BLaER1 treated with 17β-estradiol and CSF1 and Interleukin-3, amounts not matched to agents 10 nM and 100 nM (cell line): ENCODE data around the gene SALL3.

Experiments used
- H3K27ac ChIP-seq, 11 experiments: shearing (Covaris generic); formaldehyde crosslinking; 2 replicates each; pipeline ENCODE4 v1.8.1; 2022
- H3K27me3 ChIP-seq, 11 experiments: shearing (Covaris generic); formaldehyde crosslinking; 2 replicates each; pipeline ENCODE4 v1.8.1; 2022
- H3K36me3 ChIP-seq, 11 experiments: shearing (Covaris generic); formaldehyde crosslinking; 2 replicates each; pipeline ENCODE4 v1.8.1; 2022
- H3K4me1 ChIP-seq, 10 experiments: shearing (Covaris generic); formaldehyde crosslinking; 2 replicates each; pipeline ENCODE4 v1.8.1; 2022
- H3K4me2 ChIP-seq, 11 experiments: shearing (Covaris generic); formaldehyde crosslinking; 2 replicates each; pipeline ENCODE4 v1.8.1; 2022
- H3K4me3 ChIP-seq, 10 experiments: shearing (Covaris generic); formaldehyde crosslinking; 2 replicates each; pipeline ENCODE4 v1.8.1; 2022
- H3K9ac ChIP-seq, 11 experiments: shearing (Covaris generic); formaldehyde crosslinking; 2 replicates each; pipeline ENCODE4 v1.8.1; 2022
- H3K9me3 ChIP-seq, 11 experiments: shearing (Covaris generic); formaldehyde crosslinking; replicated peaks in 1 of 11; 2 replicates each; pipeline ENCODE4 v1.8.1; 2022
- H4K20me1 ChIP-seq, 11 experiments: shearing (Covaris generic); formaldehyde crosslinking; 2 replicates each; pipeline ENCODE4 v1.8.1; 2022
- Cebpa-rat ChIP-seq, 11 experiments: shearing (Covaris generic); IDR thresholded peaks; 2 replicates each; pipeline ENCODE4 v1.8.1; 2022

Gene SALL3

DNA sequence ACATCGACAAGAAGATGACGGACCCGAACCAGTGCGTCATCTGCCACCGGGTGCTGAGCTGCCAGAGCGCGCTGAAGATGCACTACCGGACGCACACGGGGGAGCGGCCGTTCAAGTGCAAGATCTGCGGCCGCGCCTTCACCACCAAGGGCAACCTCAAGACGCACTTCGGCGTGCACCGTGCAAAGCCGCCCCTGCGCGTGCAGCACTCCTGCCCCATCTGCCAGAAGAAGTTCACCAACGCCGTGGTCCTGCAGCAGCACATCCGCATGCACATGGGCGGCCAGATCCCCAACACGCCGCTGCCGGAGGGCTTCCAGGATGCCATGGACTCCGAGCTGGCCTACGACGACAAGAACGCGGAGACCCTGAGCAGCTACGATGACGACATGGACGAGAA is 14.4 kb downstream of the SALL3 start:
- TF ChIP-seq Cebpa-rat (IDR thresholded peaks at IDR 0.05) = no peak
- Histone ChIP-seq H3K4me3 (no peak overlapping the region), H3K9ac (no peak overlapping the region), H3K27ac (no peak overlapping the region), H3K4me1 (no peaks in the 10 kb centered on the region), H4K20me1 (no peaks in the 10 kb centered on the region), H3K27me3 (no peaks in the 10 kb centered on the region), H3K9me3 (peaks cover 30 to 36% (median 34%) of the 10 kb centered on the region in 11 experiments), H3K36me3 (no peaks in the 10 kb centered on the region), H3K4me2 (no peak overlapping the region)

GRCh38 chr18:78994531-78994930 is 14.9 kb downstream of the SALL3 start:
- H3K36me3 ChIP-seq = no peaks in the 10 kb centered on the region
- TF ChIP-seq Cebpa-rat (IDR thresholded peaks at IDR 0.05) = no peak
- H3K27me3 ChIP-seq = no peaks in the 10 kb centered on the region
- H3K27ac ChIP-seq = no peak overlapping the region
- peaks cover 30 to 36% (median 34%) of the 10 kb centered on the region in 11 experiments for H3K9me3 ChIP-seq
- no peaks in the 10 kb centered on the region for H3K4me1 ChIP-seq
- no peak overlapping the region for H3K9ac ChIP-seq
- no peak overlapping the region for H3K4me2 ChIP-seq
- no peaks in the 10 kb centered on the region for H4K20me1 ChIP-seq
- no peak overlapping the region for H3K4me3 ChIP-seq

- no peak for TF ChIP-seq Cebpa-rat (IDR thresholded peaks at IDR 0.05)
- Histone ChIP-seq H3K27me3 (no peaks in the 10 kb centered on the region), H3K36me3 (no peaks in the 10 kb centered on the region), H3K4me3 (no peak overlapping the region), H3K9me3 (peaks cover 30 to 36% (median 34%) of the 10 kb centered on the region in 11 experiments), H3K4me1 (no peaks in the 10 kb centered on the region), H3K4me2 (no peak overlapping the region), H4K20me1 (no peaks in the 10 kb centered on the region), H3K27ac (no peak overlapping the region), H3K9ac (no peak overlapping the region)
Observed at GRCh38 chr18:78994977-78995582, 15.5 kb downstream of the SALL3 start.

DNA sequence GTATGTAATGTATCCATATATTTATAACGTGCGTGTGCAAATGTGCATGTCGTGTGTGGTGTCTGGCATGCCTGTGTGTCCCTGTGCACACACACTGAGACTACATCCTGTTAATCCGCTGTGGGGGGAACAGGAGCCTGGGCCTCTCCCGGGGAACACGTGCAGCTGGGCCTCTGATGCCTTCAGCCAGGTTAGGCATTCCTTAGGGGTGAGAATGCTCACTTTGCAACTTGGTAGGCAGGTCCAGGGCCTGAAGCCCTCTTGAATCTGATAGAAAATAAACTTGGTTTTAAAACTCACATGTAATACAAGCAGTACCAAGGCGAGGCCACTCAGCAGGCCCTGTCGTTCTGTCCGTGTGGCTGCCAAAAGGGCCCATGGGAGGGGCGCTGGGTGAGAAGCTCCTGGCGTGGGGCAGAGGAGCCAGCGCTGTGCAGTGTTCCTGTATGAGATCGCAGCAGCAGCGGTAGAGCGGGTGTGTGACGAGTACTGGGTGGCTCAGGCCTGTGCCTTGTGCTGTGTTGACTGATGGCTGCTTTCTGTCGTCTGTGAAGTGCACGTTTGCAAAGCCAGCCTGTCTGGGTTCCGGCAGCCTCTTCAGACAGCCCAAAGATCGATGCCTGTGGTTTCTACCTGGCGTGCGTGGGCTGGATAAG is 16.2 kb downstream of the SALL3 start:
- no peaks in the 10 kb centered on the region for H3K36me3 ChIP-seq
- no peak for TF ChIP-seq Cebpa-rat (IDR thresholded peaks at IDR 0.05)
- H3K27ac ChIP-seq = no peak overlapping the region

DNA sequence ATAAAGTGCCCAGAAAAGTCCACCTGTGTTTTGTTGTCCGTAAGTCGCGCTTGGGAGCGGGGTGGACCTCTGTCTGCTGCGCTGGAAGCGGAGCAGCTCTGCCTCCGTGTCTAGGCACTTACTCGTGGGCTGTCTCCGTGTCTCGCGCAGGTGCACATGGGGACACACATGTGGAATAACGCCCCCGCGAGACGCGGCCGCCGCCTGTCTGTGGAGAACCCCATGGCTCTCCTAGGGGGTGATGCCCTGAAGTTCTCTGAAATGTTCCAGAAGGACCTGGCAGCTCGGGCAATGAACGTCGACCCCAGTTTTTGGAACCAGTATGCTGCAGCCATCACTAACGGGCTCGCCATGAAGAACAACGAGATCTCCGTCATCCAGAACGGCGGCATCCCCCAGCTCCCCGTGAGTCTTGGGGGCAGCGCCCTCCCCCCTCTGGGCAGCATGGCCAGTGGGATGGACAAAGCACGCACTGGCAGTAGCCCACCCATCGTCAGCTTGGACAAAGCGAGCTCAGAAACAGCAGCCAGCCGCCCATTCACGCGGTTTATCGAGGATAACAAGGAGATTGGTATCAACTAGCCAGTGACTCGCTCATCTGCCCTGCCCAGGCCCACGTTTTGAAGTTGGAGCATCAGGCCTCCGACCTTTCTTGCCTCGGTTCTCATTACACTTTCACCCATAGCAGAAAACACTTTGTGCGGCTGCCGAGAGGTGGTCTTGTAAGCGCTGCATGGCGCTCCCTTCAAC is 17.3 kb downstream of the SALL3 start:
- no peaks in the 10 kb centered on the region for H4K20me1 ChIP-seq
- H3K36me3 ChIP-seq = no peaks in the 10 kb centered on the region
- no peak for TF ChIP-seq Cebpa-rat (IDR thresholded peaks at IDR 0.05)
- no peak overlapping the region for H3K4me2 ChIP-seq
- no peak overlapping the region for H3K9ac ChIP-seq
- no peak overlapping the region for H3K27ac ChIP-seq
- no peak overlapping the region for H3K4me3 ChIP-seq
- no peaks in the 10 kb centered on the region for H3K4me1 ChIP-seq
- peaks cover 29 to 34% (median 31%) of the 10 kb centered on the region in 11 experiments for H3K9me3 ChIP-seq
- no peaks in the 10 kb centered on the region for H3K27me3 ChIP-seq

More for the DNA sequence above, 16.2 kb downstream of the SALL3 start:
- no peak overlapping the region for H3K4me2 ChIP-seq
- no peaks in the 10 kb centered on the region for H3K27me3 ChIP-seq
- no peaks in the 10 kb centered on the region for H4K20me1 ChIP-seq
- H3K9ac ChIP-seq = no peak overlapping the region
- H3K4me3 ChIP-seq = no peak overlapping the region
- no peaks in the 10 kb centered on the region for H3K4me1 ChIP-seq
- peaks cover 30 to 36% (median 34%) of the 10 kb centered on the region in 11 experiments for H3K9me3 ChIP-seq

DNA sequence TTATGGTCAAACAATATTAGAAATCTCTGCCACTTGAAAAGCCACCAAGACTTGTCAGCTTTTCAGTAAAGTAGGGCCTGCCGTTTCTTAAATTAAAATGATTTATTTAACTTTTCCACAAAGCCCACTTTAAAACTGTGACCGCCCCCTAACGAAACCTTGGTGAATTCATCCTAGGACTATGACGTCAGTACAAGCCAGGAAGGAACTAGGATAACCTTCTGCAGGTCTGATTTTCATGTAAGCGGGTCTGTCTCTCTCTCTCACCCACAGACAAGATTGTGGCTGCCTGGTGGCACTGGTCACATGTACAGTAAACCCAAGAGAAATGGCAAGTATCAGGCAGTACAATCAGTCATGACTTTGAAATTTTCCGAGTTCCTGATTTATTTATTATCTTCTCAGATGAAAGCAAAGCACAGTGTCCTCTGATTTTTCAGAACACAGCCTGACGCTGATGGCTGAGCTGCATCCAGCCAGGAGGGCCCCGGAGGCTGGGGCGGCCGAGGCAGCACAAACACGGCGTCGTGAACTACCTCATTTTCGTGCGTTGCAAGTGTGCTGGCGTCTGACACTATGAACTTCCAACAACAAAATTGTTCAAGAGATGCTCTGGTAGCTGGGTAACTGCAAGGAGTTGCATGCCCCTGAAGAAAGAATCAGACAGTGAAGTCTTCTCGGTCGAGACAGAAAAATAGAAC is 18.9 kb downstream of the SALL3 start:
- Histone ChIP-seq H3K4me2 (no peak overlapping the region), H3K9me3 (peaks cover 16 to 19% (median 18%) of the 10 kb centered on the region in 11 experiments), H3K27ac (no peak overlapping the region), H3K27me3 (no peaks in the 10 kb centered on the region), H3K4me1 (no peaks in the 10 kb centered on the region), H3K4me3 (no peak overlapping the region), H3K9ac (no peak overlapping the region), H4K20me1 (no peaks in the 10 kb centered on the region), H3K36me3 (no peaks in the 10 kb centered on the region)
- TF ChIP-seq Cebpa-rat (IDR thresholded peaks at IDR 0.05) = no peak

GRCh38 chr18:78999939-79000338 is 20.3 kb downstream of the SALL3 start:
- no peaks in the 10 kb centered on the region for H3K36me3 ChIP-seq

GRCh38 chr18:79000997-79001396 is 21.4 kb downstream of the SALL3 start:
- Histone ChIP-seq H3K27ac (no peak overlapping the region), H3K36me3 (no peaks in the 10 kb centered on the region), H3K4me1 (no peaks in the 10 kb centered on the region), H3K9me3 (peaks cover 0 to 5% (median 3%) of the 10 kb centered on the region in 11 experiments; a peak in 11 of 22 replicates), H4K20me1 (no peaks in the 10 kb centered on the region), H3K9ac (no peak overlapping the region), H3K4me2 (no peak overlapping the region), H3K27me3 (no peaks in the 10 kb centered on the region), H3K4me3 (no peak overlapping the region)
- no peak for TF ChIP-seq Cebpa-rat (IDR thresholded peaks at IDR 0.05)

More at GRCh38 chr18:78999939-79000338, 20.3 kb downstream of the SALL3 start:
- Histone ChIP-seq H3K4me3 (no peak overlapping the region), H3K27me3 (no peaks in the 10 kb centered on the region), H3K9me3 (peaks cover 3 to 5% (median 5%) of the 10 kb centered on the region in 11 experiments; a peak in 18 of 22 replicates), H3K9ac (no peak overlapping the region), H4K20me1 (no peaks in the 10 kb centered on the region), H3K4me2 (no peak overlapping the region), H3K27ac (no peak overlapping the region), H3K4me1 (no peaks in the 10 kb centered on the region)
- TF ChIP-seq Cebpa-rat (IDR thresholded peaks at IDR 0.05) = no peak

DNA sequence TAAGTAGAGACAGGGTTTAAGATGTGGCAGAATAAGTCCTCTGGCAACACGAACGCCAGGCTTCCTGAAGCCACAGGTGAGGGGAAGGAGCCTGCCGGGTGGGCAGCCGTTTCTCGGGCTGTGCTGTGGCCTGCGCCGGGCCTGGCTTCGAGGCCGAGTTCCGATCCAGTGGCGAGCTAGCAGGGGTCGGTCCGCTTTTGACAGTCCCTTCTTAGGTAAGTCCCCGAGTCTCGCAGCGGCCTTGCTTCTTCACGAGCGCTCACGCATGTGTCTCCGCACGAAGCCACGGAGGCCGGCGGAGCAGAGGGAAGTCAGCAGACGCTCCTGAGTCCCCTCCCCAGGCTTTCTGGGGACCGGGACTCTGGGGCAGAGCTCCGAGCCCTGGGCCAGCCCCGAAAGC is 26.0 kb downstream of the SALL3 start:
- Histone ChIP-seq H4K20me1 (no peaks in the 10 kb centered on the region), H3K27me3 (no peaks in the 10 kb centered on the region), H3K27ac (no peak overlapping the region), H3K36me3 (no peaks in the 10 kb centered on the region), H3K4me1 (no peaks in the 10 kb centered on the region), H3K4me2 (no peak overlapping the region), H3K9me3 (peaks cover 10 to 30% (median 22%) of the 10 kb centered on the region in 11 experiments; a peak in 19 of 22 replicates), H3K9ac (no peak overlapping the region), H3K4me3 (no peak overlapping the region)
- no peak for TF ChIP-seq Cebpa-rat (IDR thresholded peaks at IDR 0.05)
